ENCODE measurements around the gene PPM1E.

The PPM1E gene

DNA sequence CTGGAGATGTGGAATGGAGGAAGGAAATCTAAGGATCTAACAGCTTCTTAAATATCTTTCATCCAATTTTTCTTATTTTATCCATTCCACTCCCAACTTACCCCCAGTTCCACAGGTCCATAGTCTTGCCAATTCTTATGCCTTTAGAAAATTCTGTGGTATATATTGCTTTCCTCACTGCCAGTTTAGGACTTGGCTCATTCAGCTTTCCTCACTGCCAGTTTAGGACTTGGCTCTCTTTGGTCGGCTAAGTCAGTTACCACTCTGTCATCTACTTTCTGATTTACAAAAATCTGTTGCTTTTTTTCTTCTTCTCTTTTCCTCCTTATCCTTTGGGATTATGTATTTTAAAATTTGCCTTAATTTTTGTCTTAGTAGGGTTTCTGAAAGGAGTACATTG lies 128.5 kb downstream of the PPM1E start:
- no peaks in the 10 kb centered on the region for H3K27me3 ChIP-seq
- TF ChIP-seq, protein P1, sequence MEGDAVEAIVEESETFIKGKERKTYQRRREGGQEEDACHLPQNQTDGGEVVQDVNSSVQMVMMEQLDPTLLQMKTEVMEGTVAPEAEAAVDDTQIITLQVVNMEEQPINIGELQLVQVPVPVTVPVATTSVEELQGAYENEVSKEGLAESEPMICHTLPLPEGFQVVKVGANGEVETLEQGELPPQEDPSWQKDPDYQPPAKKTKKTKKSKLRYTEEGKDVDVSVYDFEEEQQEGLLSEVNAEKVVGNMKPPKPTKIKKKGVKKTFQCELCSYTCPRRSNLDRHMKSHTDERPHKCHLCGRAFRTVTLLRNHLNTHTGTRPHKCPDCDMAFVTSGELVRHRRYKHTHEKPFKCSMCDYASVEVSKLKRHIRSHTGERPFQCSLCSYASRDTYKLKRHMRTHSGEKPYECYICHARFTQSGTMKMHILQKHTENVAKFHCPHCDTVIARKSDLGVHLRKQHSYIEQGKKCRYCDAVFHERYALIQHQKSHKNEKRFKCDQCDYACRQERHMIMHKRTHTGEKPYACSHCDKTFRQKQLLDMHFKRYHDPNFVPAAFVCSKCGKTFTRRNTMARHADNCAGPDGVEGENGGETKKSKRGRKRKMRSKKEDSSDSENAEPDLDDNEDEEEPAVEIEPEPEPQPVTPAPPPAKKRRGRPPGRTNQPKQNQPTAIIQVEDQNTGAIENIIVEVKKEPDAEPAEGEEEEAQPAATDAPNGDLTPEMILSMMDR (IDR thresholded peaks at IDR 0.05; ENCODE audit: low read depth, low read length), result no peak

DNA sequence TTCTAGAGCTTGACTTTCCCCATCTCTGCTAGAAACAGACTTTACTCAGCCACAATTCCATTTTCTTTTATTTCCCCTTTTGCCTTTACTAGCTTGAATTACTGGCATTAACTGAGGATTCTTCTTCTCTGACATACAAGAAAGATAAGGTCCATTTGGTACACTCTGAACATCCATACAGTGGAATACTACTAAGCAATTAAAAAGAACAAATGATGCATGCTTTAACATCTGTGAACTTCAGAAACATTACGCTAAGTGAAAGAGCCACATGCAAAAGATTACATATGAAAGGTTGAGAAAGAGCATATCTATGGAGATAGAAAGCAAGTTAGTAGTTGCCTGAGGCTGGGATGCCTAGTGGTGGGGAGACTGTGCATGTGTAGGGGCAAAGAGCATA lies 130.9 kb downstream of the PPM1E start:
- Histone ChIP-seq H3K9me3 (no peaks in the 10 kb centered on the region), H3K27me3 (no peaks in the 10 kb centered on the region), H3K4me3 (ENCODE audit: low read depth, low read length) (no peak overlapping the region), H3K4me1 (no peaks in the 10 kb centered on the region), H3K36me3 (no peaks in the 10 kb centered on the region)
- TF ChIP-seq, protein P1 (IDR thresholded peaks at IDR 0.05; ENCODE audit: low read depth, low read length), result no peak
- DNase-seq, result no peak

More for the DNA sequence above, 128.5 kb downstream of the PPM1E start:
- DNase-seq, result no peak
- no peak overlapping the region for H3K4me3 ChIP-seq (ENCODE audit: low read depth, low read length)
- H3K9me3 ChIP-seq, result no peaks in the 10 kb centered on the region
- no peaks in the 10 kb centered on the region for H3K36me3 ChIP-seq
- no peaks in the 10 kb centered on the region for H3K4me1 ChIP-seq

DNA sequence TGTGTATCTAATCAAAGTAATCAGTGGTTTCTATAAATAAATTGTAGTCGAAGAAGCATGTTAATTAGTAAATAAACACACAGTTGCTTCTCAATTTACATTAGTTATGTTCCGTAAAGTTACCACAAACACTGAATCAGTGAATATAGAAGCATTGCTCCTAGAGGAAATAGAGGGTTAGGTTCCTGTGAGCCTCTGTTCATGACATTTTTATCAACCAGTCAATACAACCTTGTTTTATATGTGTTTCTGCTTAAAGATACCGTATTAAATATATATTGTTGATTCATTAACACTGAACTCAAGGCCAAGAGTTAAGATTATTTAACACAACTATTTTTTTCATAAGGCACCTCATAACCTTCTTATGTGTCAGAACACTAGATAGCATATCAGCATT lies 134.3 kb downstream of the PPM1E start:
- Histone ChIP-seq H3K36me3 (no peaks in the 10 kb centered on the region), H3K27me3 (no peaks in the 10 kb centered on the region), H3K9me3 (no peaks in the 10 kb centered on the region), H3K4me3 (ENCODE audit: low read depth, low read length) (no peak overlapping the region), H3K4me1 (no peaks in the 10 kb centered on the region)
- no peak for DNase-seq
- TF ChIP-seq, protein P1 (IDR thresholded peaks at IDR 0.05; ENCODE audit: low read depth, low read length), result no peak

- Histone ChIP-seq H3K4me3 (ENCODE audit: low read depth, low read length) (no peak overlapping the region), H3K36me3 (no peaks in the 10 kb centered on the region), H3K4me1 (peaks cover 3% of the 10 kb centered on the region; the same call in 1 of the 2 replicates), H3K9me3 (no peaks in the 10 kb centered on the region), H3K27me3 (no peaks in the 10 kb centered on the region)
- TF ChIP-seq, protein P1 (IDR thresholded peaks at IDR 0.05; ENCODE audit: low read depth, low read length), result no peak
- no peak for DNase-seq
Measured at GRCh38 chr17:58899191-58899590, 143.5 kb downstream of the PPM1E start.

DNA sequence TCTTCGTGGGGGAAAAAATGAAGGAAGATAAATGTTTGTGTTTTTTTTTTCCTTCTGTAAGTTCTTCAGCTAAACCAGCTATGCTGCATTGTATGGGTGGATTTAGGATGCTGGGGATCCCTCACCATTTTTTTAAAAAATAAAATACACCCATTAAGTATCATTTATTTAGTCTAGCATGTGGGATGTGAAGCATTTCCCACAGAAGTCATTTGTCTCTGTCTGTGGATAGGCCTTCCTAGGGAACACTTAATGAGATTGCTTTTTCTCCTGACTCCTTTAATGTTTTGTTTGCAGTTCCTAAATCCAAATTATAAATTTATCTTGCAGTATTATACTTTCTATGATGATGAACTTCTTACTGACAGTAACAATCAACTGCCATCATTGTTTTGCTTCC lies 146.7 kb downstream of the PPM1E start:
- no peak for DNase-seq
- TF ChIP-seq, protein P1 (IDR thresholded peaks at IDR 0.05; ENCODE audit: low read depth, low read length), result no peak
- Histone ChIP-seq H3K4me3 (ENCODE audit: low read depth, low read length) (no peak overlapping the region), H3K27me3 (no peaks in the 10 kb centered on the region), H3K36me3 (no peaks in the 10 kb centered on the region), H3K4me1 (peaks cover 3% of the 10 kb centered on the region; the same call in 1 of the 2 replicates), H3K9me3 (no peaks in the 10 kb centered on the region)

GRCh38 chr17:58911741-58912343 lies 156.2 kb downstream of the PPM1E start:
- Histone ChIP-seq H3K36me3 (no peaks in the 10 kb centered on the region), H3K9me3 (no peaks in the 10 kb centered on the region), H3K4me3 (ENCODE audit: low read depth, low read length) (no peak overlapping the region), H3K4me1 (no peaks in the 10 kb centered on the region; the same call in 1 of the 2 replicates), H3K27me3 (no peaks in the 10 kb centered on the region)
- TF ChIP-seq, protein P1 (IDR thresholded peaks at IDR 0.05; ENCODE audit: low read depth, low read length), result no peak
- DNase-seq, result no peak

Measured in BE2C (cell line).